H1 (cell line): ENCODE data around the gene PXDN. TPM values are rescaled to one million over a fixed set of nuclear protein-coding genes. Genes with fewer than 3 reads are reported as not detected.

Source experiments
- CTBP2 ChIP-seq: IDR thresholded peaks from 2 replicates; pipeline ENCODE4 v1.7.0; 2011; ENCODE audit warnings: borderline replicate concordance, mild to moderate bottlenecking, moderate library complexity, mixed read lengths, low read length; ENCODE audit not compliant: insufficient read depth, insufficient read length
- GTF2F1 ChIP-seq: IDR thresholded peaks from 2 replicates; pipeline ENCODE4 v1.6.1; 2012; ENCODE audit warnings: low read depth, low read length, improper control_type of control experiment, borderline replicate concordance
- HDAC6 ChIP-seq: IDR thresholded peaks from one replicate; pipeline ENCODE4 v1.7.1; 2012; ENCODE audit warnings: low read depth, mild to moderate bottlenecking, inconsistent platforms, low read length, moderate library complexity
- KDM1A ChIP-seq: fragments of 200-600, 300-600 bp; sonication (generic); IDR thresholded peaks from 2 replicates; pipeline ENCODE4 v1.7.1; 2016; ENCODE audit warnings: mild to moderate bottlenecking, low read length, borderline replicate concordance
- POLR2AphosphoS5 ChIP-seq: IDR thresholded peaks from 2 replicates; pipeline ENCODE4 v1.6.1; 2011; ENCODE audit warnings: low read depth, low read length
- YY1 ChIP-seq: IDR thresholded peaks from 2 replicates; pipeline ENCODE4 v1.6.1; 2011; ENCODE audit warnings: low read depth, mild to moderate bottlenecking, low read length
- polyA plus RNA-seq, 7 experiments: library from polyadenylated mRNA; depleted of rRNA in 3 of 7; stranded (reverse) in 5 of 7; unstranded in 2 of 7; fragments of >200 nt in 5 of 7; fragments of 200-250 nt in 2 of 7; gene quantifications; 1 replicate in 5 of 7; 2 replicates in 1 of 7; 4 replicates in 1 of 7; pipeline versions ENCODE4 v1.2.1 to v1.2.3, GENCODE V29; 2011 to 2013; ENCODE audit warnings: missing spikeins in 2 of 7, mixed read lengths in 2 of 7
- total RNA-seq: library from RNA; stranded (reverse); fragmentation: NEBNext Ultra II Directional; extraction: Animal tissue kit (Norgen Biotek cat#: 25700); gene quantifications from 2 replicates; pipeline ENCODE4 v1.2.1, GENCODE V29; 2021
- TF ChIP-seq, protein P1 (sequence below): fragments of 300-600 bp; sonication (generic); IDR thresholded peaks from 2 replicates; pipeline ENCODE4 v1.7.1; 2012; ENCODE audit warnings: low read length, moderate library complexity, mild to moderate bottlenecking, inconsistent platforms; ENCODE audit not compliant: insufficient replicate concordance
- TF ChIP-seq, protein P2 (sequence below): IDR thresholded peaks from 2 replicates; pipeline ENCODE4 v1.6.1; 2012; ENCODE audit warnings: inconsistent platforms

The PXDN gene
- total and polyA plus RNA-seq, 2 of the 8 experiments (the other 6 are each of a cell fraction or from before 2014, with no cell fraction given), result 104 to 141 TPM

DNA sequence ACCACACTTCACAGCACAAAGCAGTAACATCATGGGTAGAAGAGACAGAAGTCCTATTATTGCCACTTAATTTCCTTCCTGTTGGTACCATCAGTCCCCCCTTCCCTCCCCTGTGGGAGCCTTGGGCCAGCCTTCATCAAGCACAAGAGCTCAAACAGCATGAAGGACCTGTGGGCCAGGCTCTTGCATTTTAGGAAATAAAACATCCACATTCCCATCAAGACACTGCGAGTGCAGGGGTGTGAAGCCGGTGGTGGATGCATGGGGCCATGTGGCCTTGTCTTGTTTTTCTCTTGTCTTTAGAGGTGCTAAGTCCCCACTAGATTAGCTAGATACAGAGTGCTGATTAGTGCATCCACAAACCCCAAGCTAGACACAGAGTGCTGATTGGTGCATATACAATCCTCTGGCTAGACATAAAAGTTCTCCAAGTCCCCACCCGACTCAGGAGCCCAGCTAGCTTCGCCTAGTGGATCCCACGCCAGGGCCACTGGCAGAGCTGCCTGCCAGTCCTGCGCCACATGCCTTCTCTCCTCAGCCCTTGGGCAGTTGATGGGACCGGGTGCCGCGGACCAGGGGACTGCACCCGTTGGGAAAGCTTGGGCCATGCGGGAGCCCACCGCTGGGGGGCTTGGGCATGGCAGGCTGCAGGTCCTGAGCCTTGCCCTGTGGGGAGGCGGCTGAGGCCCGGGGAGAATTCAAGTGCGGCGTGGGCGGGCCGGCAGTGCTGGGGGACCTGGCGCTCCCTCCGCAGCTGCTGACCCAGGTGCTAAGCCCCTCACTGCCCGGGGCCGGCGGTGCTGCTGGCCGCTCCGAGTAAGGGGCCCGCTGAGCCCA, 14.7 kb upstream of the PXDN start (continued):
- TF ChIP-seq, protein P1, sequence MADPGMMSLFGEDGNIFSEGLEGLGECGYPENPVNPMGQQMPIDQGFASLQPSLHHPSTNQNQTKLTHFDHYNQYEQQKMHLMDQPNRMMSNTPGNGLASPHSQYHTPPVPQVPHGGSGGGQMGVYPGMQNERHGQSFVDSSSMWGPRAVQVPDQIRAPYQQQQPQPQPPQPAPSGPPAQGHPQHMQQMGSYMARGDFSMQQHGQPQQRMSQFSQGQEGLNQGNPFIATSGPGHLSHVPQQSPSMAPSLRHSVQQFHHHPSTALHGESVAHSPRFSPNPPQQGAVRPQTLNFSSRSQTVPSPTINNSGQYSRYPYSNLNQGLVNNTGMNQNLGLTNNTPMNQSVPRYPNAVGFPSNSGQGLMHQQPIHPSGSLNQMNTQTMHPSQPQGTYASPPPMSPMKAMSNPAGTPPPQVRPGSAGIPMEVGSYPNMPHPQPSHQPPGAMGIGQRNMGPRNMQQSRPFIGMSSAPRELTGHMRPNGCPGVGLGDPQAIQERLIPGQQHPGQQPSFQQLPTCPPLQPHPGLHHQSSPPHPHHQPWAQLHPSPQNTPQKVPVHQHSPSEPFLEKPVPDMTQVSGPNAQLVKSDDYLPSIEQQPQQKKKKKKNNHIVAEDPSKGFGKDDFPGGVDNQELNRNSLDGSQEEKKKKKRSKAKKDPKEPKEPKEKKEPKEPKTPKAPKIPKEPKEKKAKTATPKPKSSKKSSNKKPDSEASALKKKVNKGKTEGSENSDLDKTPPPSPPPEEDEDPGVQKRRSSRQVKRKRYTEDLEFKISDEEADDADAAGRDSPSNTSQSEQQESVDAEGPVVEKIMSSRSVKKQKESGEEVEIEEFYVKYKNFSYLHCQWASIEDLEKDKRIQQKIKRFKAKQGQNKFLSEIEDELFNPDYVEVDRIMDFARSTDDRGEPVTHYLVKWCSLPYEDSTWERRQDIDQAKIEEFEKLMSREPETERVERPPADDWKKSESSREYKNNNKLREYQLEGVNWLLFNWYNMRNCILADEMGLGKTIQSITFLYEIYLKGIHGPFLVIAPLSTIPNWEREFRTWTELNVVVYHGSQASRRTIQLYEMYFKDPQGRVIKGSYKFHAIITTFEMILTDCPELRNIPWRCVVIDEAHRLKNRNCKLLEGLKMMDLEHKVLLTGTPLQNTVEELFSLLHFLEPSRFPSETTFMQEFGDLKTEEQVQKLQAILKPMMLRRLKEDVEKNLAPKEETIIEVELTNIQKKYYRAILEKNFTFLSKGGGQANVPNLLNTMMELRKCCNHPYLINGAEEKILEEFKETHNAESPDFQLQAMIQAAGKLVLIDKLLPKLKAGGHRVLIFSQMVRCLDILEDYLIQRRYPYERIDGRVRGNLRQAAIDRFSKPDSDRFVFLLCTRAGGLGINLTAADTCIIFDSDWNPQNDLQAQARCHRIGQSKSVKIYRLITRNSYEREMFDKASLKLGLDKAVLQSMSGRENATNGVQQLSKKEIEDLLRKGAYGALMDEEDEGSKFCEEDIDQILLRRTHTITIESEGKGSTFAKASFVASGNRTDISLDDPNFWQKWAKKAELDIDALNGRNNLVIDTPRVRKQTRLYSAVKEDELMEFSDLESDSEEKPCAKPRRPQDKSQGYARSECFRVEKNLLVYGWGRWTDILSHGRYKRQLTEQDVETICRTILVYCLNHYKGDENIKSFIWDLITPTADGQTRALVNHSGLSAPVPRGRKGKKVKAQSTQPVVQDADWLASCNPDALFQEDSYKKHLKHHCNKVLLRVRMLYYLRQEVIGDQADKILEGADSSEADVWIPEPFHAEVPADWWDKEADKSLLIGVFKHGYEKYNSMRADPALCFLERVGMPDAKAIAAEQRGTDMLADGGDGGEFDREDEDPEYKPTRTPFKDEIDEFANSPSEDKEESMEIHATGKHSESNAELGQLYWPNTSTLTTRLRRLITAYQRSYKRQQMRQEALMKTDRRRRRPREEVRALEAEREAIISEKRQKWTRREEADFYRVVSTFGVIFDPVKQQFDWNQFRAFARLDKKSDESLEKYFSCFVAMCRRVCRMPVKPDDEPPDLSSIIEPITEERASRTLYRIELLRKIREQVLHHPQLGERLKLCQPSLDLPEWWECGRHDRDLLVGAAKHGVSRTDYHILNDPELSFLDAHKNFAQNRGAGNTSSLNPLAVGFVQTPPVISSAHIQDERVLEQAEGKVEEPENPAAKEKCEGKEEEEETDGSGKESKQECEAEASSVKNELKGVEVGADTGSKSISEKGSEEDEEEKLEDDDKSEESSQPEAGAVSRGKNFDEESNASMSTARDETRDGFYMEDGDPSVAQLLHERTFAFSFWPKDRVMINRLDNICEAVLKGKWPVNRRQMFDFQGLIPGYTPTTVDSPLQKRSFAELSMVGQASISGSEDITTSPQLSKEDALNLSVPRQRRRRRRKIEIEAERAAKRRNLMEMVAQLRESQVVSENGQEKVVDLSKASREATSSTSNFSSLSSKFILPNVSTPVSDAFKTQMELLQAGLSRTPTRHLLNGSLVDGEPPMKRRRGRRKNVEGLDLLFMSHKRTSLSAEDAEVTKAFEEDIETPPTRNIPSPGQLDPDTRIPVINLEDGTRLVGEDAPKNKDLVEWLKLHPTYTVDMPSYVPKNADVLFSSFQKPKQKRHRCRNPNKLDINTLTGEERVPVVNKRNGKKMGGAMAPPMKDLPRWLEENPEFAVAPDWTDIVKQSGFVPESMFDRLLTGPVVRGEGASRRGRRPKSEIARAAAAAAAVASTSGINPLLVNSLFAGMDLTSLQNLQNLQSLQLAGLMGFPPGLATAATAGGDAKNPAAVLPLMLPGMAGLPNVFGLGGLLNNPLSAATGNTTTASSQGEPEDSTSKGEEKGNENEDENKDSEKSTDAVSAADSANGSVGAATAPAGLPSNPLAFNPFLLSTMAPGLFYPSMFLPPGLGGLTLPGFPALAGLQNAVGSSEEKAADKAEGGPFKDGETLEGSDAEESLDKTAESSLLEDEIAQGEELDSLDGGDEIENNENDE, result no peak
- TF ChIP-seq HDAC6 (no peak), POLR2AphosphoS5 (no peak), GTF2F1 (no peak), CTBP2 (no peak), YY1 (no peak), KDM1A (no peak)
- TF ChIP-seq, protein P2, sequence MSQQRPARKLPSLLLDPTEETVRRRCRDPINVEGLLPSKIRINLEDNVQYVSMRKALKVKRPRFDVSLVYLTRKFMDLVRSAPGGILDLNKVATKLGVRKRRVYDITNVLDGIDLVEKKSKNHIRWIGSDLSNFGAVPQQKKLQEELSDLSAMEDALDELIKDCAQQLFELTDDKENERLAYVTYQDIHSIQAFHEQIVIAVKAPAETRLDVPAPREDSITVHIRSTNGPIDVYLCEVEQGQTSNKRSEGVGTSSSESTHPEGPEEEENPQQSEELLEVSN, result no peak
